Hair follicle dermal papilla cell (primary cell): ENCODE measurements around the gene FAM118A. TPM values are rescaled to one million over a fixed set of nuclear protein-coding genes. Genes with fewer than 3 reads are reported as not detected.

Experiments
- total RNA-seq: library from RNA; depleted of rRNA; stranded (reverse); fragments of >200 nt; gene quantifications from 2 replicates; pipeline ENCODE4 v1.2.3, GENCODE V29; 2012

The FAM118A gene
- 29.7 and 46.0 TPM in 2 replicates for total RNA-seq

DNA sequence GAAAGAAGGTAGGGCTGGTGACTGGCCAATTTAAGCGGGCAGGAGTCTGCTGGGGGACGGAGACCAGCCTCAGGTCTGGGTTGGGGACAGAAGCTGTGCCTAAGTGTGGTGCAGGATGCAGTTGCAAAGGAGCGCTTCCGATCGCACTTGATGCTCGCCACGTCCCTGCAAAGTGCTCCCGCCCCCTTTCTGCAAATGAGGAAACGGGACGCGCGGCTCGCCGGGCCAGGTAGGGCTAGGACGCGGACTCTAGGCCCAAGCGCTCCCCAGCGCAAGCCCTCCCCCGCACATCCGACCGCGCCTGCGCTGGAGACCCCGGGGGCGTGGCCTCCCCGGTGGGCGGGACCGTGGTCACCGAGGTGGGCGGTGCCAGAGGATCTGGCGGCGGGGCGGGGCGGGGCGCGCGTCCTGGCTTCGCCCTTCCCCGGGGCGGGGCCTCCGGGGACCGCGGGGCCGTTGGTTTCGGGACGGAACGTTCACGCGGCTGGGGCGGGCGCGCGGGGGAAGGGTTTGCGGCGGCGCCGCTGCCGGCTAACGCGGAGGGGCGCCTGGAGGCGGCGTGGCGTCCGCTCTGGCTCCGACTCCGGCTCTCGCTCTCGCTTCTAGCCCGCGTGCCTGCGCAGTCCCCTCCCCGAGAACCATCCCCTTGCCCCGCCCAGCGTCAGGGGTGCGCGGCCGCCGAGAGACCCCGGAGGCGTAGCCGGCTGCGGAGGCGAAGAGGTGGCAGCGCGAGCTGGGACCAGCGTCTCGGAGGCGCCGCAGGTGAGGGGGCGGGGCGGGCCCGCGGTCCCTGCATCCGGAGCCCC is at the start of gene FAM118A:
TSS of gene FAM118A (plus strand) at position 513 of the 806 bp plus-strand sequence. CDS start 12,446 bp downstream, outside the sequence.

DNA sequence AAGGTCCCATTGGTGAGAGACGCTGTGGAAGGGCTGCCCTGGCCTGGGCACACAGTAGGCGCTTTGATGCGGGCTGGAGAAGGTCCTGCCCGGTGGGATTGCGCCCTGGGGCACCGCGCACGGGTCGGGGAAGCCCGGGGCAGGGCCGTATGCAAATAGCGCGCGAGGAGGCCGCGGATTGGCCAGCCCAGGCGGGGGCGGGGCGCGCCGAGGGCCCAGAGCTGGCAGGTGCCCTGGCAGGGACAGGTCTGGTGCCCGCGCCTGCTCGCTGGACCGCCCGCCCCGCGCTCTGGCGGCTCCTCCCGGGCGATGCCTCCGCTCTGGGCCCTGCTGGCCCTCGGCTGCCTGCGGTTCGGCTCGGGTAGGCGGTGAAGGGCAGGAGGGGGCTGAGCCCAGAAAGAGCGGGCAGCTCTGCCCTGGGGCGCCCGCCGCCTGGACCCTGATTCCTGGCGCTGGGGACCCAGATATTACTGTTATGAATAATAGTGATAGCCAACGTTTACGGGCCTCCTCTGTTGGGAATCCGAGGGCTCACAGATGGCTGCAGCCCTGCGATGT is 24.9 kb upstream of the FAM118A start, which contains the start of gene UPK3A:
TSS of gene UPK3A (plus strand) at position 245 of the 558 bp plus-strand sequence. CDS start at position 310, 65 bp downstream.

Other genes starting within 250 kb of the FAM118A start
- 29.5 and 59.9 TPM in 2 replicates for gene NUP50, start 146.0 kb upstream of the FAM118A start, total RNA-seq
- 93.7 and 109 TPM in 2 replicates for gene KIAA0930, start 69.0 kb upstream of the FAM118A start, total RNA-seq
- gene UPK3A, start 25.0 kb upstream of the FAM118A start, total RNA-seq: not detected in 2 replicates
- not detected in 2 replicates for gene SMC1B, start 103.7 kb downstream of the FAM118A start, total RNA-seq
- gene RIBC2, start 103.8 kb downstream of the FAM118A start, total RNA-seq: 0.16 TPM in 1 of 2 replicates, not detected in the other
- 470 and 528 TPM in 2 replicates for gene FBLN1, start 192.9 kb downstream of the FAM118A start, total RNA-seq